HepG2 (cell line): Measurements from ENCODE around the gene MTF1. TPM values are rescaled to one million over a fixed set of nuclear protein-coding genes. Genes with fewer than 3 reads are reported as not detected.

ENCODE experiments used
- ELF4 ChIP-seq: sonication (generic); formaldehyde crosslinking; IDR thresholded peaks from 2 replicates; pipeline ENCODE4 v1.5.0; 2020; ENCODE audit warnings: missing genetic modification reagents, mild to moderate bottlenecking, moderate library complexity, borderline replicate concordance
- RBM39 ChIP-seq: fragments of 200-400 bp; formaldehyde crosslinking; IDR thresholded peaks from one replicate; pipeline ENCODE4 v1.6.1; 2018; ENCODE audit warnings: antibody characterized with exemption, mild to moderate bottlenecking, low read depth, low read length; ENCODE audit not compliant: poor library complexity, severe bottlenecking
- SNAI1 ChIP-seq: sonication (generic); formaldehyde crosslinking; IDR thresholded peaks from 2 replicates; pipeline ENCODE4 v1.5.0; 2020; ENCODE audit warnings: mild to moderate bottlenecking, missing genetic modification reagents, borderline replicate concordance
- TARDBP ChIP-seq: sonication (generic); formaldehyde crosslinking; IDR thresholded peaks from 2 replicates; pipeline ENCODE4 v1.8.0; 2022; ENCODE audit warnings: mild to moderate bottlenecking, missing genetic modification reagents
- TCF12 ChIP-seq, 2 experiments: fragments of 450-650 bp in 1 of 2; sonication (generic) in 1 of 2; formaldehyde crosslinking in 1 of 2; IDR thresholded peaks; 2 replicates each; pipeline versions ENCODE4 v1.6.1 to v1.8.0; 2017 to 2022; ENCODE audit warnings: antibody characterized with exemption in 1 of 2, mild to moderate bottlenecking in 1 of 2, missing genetic modification reagents in 1 of 2, moderate library complexity in 1 of 2
- ZBTB20 ChIP-seq: sonication (generic); formaldehyde crosslinking; IDR thresholded peaks from 2 replicates; pipeline ENCODE4 v1.8.1; 2023; ENCODE audit warnings: missing genetic modification reagents, low read depth, mild to moderate bottlenecking, borderline replicate concordance
- ZBTB42 ChIP-seq: sonication (generic); formaldehyde crosslinking; IDR thresholded peaks from 2 replicates; pipeline ENCODE4 v1.5.0; 2020; ENCODE audit warnings: mild to moderate bottlenecking, missing genetic modification reagents
- ZNF850 ChIP-seq: sonication (generic); formaldehyde crosslinking; conservative IDR thresholded peaks from 2 replicates; pipeline ENCODE4 v1.9.0; 2021; ENCODE audit warnings: mild to moderate bottlenecking, missing genetic modification reagents
- polyA plus RNA-seq, 8 experiments: library from polyadenylated mRNA; depleted of rRNA in 3 of 8; stranded (reverse) in 7 of 8; unstranded in 1 of 8; fragments of >200 nt; fragmentation: Illumina TruSeq in 4 of 8; extraction: Trizol in 4 of 8; gene quantifications; 2 replicates each; pipeline versions ENCODE4 v1.2.1 to v1.2.3, GENCODE V29; 2011 to 2016; ENCODE audit warnings: low read depth in 4 of 8, missing spikeins in 1 of 8, mixed read lengths in 1 of 8; ENCODE audit not compliant: insufficient read depth in 1 of 8
- total RNA-seq, 5 experiments: library from RNA; depleted of rRNA; stranded (reverse); fragments of >200 nt; fragmentation: Illumina TruSeq; extraction: Trizol; gene quantifications; 2 replicates each; pipeline ENCODE4 v1.2.3, GENCODE V29; 2016; ENCODE audit warnings: low read depth in 1 of 5
- TF ChIP-seq, protein P1 (sequence below): sonication (generic); formaldehyde crosslinking; IDR thresholded peaks from 2 replicates; pipeline ENCODE4 v1.8.1; 2023; ENCODE audit warnings: missing genetic modification reagents, inconsistent platforms, borderline replicate concordance
- TF ChIP-seq, protein P2 (sequence below): sonication (generic); formaldehyde crosslinking; IDR thresholded peaks from 2 replicates; pipeline ENCODE4 v1.8.1; 2023; ENCODE audit warnings: mild to moderate bottlenecking, missing genetic modification reagents
- TF ChIP-seq, protein P3 (sequence below): IDR thresholded peaks from 2 replicates; pipeline ENCODE4 v1.6.1; 2016; ENCODE audit warnings: missing compliant biosample characterization, missing genetic modification reagents, borderline replicate concordance
- TF ChIP-seq, protein P4 (sequence below): IDR thresholded peaks from 2 replicates; pipeline ENCODE4 v1.6.1; 2016; ENCODE audit warnings: missing biosample characterization, missing genetic modification reagents, low read depth

The MTF1 gene
- total and polyA plus RNA-seq, 2 of the 13 experiments (the other 11 are each of a cell fraction or from before 2014, with no cell fraction given) = 2.4 to 3.3 TPM

DNA sequence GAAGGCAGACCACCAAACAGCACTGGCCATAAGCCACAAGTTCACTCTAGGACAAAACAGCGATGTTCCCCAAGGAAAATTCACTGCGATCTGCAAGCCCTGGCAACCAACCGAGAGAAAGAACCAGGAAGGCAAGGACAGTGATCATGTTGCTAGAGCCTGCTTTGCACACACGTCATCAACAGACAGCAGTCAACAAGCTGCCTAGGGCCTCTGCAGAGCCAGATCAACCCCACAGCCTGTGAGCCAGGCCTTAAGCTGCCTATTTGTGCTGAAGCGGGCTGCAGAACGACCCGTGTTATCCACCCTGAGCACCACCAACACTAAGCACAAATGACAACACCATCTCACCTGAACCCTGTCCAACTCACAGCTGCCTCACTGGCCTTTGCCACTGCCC lies 45.1 kb downstream of the MTF1 start (continued):
- TF ChIP-seq ZBTB20 (no peak), ZNF850 (CRISPR knock-in tag) (no peak), ZBTB42 (CRISPR knock-in tag) (no peak), ELF4 (CRISPR knock-in tag) (no peak), TARDBP (CRISPR knock-in tag) (no peak), RBM39 (no peak), SNAI1 (CRISPR knock-in tag) (no peak), TCF12 (IDR thresholded peaks at IDR 0.05) (no peak), TCF12 (CRISPR knock-in tag; IDR thresholded peaks at IDR 0.05) (no peak)
- TF ChIP-seq, protein P1, sequence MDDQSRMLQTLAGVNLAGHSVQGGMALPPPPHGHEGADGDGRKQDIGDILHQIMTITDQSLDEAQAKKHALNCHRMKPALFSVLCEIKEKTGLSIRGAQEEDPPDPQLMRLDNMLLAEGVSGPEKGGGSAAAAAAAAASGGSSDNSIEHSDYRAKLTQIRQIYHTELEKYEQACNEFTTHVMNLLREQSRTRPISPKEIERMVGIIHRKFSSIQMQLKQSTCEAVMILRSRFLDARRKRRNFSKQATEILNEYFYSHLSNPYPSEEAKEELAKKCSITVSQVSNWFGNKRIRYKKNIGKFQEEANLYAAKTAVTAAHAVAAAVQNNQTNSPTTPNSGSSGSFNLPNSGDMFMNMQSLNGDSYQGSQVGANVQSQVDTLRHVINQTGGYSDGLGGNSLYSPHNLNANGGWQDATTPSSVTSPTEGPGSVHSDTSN (CRISPR knock-in tag) = no peak
- TF ChIP-seq, protein P2, sequence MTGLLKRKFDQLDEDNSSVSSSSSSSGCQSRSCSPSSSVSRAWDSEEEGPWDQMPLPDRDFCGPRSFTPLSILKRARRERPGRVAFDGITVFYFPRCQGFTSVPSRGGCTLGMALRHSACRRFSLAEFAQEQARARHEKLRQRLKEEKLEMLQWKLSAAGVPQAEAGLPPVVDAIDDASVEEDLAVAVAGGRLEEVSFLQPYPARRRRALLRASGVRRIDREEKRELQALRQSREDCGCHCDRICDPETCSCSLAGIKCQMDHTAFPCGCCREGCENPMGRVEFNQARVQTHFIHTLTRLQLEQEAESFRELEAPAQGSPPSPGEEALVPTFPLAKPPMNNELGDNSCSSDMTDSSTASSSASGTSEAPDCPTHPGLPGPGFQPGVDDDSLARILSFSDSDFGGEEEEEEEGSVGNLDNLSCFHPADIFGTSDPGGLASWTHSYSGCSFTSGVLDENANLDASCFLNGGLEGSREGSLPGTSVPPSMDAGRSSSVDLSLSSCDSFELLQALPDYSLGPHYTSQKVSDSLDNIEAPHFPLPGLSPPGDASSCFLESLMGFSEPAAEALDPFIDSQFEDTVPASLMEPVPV (CRISPR knock-in tag) = no peak
- TF ChIP-seq, protein P3, sequence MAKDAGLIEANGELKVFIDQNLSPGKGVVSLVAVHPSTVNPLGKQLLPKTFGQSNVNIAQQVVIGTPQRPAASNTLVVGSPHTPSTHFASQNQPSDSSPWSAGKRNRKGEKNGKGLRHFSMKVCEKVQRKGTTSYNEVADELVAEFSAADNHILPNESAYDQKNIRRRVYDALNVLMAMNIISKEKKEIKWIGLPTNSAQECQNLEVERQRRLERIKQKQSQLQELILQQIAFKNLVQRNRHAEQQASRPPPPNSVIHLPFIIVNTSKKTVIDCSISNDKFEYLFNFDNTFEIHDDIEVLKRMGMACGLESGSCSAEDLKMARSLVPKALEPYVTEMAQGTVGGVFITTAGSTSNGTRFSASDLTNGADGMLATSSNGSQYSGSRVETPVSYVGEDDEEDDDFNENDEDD (CRISPR knock-in tag) = no peak
- TF ChIP-seq, protein P4, sequence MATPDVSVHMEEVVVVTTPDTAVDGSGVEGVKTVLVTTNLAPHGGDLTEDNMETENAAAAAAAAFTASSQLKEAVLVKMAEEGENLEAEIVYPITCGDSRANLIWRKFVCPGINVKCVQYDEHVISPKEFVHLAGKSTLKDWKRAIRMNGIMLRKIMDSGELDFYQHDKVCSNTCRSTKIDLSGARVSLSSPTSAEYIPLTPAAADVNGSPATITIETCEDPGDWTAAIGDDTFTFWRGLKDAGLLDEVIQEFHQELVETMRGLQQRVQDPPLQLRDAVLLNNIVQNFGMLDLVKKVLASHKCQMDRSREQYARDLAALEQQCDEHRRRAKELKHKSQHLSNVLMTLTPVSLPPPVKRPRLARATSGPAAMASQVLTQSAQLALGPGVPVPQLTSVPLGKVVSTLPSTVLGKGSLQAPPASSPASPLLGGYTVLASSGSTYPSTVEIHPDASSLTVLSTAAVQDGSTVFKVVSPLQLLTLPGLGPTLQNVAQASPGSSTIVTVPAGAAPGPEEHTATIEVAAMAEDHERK = no peak
